ENCODE measurements around the gene SWI5.
A peak's percentile ranks its signal among the peaks of the same experiment; 100 is the strongest.

Gene SWI5

DNA sequence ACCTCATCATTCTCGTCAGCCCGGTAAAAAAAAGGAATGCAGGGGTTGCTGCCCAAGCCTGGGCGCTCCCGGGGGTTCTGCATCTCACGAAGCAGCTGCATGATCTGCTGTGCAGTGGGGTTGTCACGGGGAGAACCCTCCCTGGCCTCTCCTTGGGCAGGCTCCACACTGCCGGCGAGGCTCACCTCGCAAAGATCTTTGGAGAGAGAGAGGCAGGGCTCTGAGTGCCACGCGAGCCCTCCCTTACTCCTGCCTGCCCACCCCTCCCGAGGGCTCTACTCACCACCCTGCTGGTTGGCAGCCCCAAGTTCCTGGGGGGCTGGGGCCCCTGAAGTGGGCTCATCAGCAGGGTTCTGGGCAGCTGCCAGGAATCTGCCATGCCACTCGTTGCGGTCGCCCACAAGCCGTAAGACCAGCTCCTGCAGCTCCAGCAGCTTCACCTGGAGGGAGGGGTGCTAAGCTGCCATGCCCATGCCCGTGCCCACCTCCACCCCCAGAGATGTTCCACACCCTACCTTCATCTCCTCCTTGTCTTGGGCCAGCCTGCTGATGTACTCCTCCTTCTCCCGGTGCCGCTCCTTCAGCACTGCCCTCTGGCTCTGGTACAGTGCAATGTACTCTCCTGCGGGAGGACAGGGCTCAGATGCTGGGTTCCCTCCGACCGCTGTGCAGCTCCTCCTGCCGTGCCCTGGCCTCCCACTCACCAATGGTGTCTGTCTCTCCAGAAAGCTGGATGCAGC lies 18.8 kb upstream of the SWI5 start:
- no peaks in the 10 kb centered on the region for H3K9me3 Mint-ChIP-seq
- CTCF ChIA-PET, result no interaction called here
- peaks cover 17% of the 10 kb centered on the region for H3K36me3 Mint-ChIP-seq
- no peak for DNase-seq
- peaks cover 19% of the 10 kb centered on the region for H3K27me3 Mint-ChIP-seq
- no peak overlapping the region for H3K27ac Mint-ChIP-seq
- no peaks in the 10 kb centered on the region for H3K4me1 Mint-ChIP-seq
- no peak overlapping the region for H3K4me3 Mint-ChIP-seq

DNA sequence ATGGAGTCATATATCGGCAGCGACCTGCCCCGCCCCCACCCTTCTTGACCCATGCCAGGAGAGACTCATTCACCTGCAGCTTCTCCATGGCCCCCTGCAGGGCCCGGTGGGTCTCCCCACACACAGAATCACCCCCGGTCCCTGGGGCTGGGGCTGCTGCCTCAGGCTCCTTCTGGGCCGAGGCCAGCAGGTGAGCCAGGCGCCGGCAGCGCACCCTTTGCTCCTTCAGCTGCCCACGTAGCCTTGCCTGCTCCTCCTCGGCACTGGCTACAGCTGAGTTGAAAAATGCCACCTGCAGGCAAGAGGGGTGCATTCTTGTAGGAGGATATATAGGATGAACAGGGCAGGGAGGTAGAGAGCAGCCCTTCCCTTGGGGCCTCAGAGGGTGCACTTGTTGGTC lies 18.2 kb upstream of the SWI5 start:
- H3K4me3 Mint-ChIP-seq, result no peak overlapping the region
- H3K36me3 Mint-ChIP-seq, result peaks cover 24% of the 10 kb centered on the region
- H3K27me3 Mint-ChIP-seq, result peaks cover 12% of the 10 kb centered on the region
- no peaks in the 10 kb centered on the region for H3K4me1 Mint-ChIP-seq
- H3K9me3 Mint-ChIP-seq, result no peaks in the 10 kb centered on the region
- H3K27ac Mint-ChIP-seq, result no peak overlapping the region
- CTCF ChIA-PET, result no interaction called here
- DNase-seq, result no peak

DNA sequence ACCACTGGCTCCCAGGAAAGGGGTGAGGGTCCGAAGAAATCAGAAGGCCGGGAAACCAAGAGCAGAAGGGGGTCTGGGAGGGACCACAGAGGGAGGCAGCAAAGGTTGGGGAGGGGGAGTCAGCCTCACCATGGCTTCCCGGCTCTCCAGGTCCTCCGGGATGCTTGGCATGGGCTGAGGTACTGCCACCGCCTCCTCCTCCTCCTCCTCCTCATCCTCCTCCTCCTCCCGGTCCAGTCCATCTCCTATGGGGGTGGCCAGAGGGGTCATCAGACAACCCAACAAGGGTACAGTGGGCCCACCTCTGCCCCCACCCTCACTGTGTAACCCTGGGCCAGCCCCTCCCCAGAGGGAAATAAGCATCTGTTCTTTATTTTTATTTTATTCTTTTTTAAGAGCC lies 17.8 kb upstream of the SWI5 start:
- Mint-ChIP-seq H3K36me3 (peaks cover 24% of the 10 kb centered on the region), H3K27ac (no peak overlapping the region), H3K9me3 (no peaks in the 10 kb centered on the region), H3K27me3 (peaks cover 8% of the 10 kb centered on the region), H3K4me1 (no peaks in the 10 kb centered on the region), H3K4me3 (no peak overlapping the region)
- CTCF ChIA-PET, result no interaction called here
- DNase-seq, result no peak

DNA sequence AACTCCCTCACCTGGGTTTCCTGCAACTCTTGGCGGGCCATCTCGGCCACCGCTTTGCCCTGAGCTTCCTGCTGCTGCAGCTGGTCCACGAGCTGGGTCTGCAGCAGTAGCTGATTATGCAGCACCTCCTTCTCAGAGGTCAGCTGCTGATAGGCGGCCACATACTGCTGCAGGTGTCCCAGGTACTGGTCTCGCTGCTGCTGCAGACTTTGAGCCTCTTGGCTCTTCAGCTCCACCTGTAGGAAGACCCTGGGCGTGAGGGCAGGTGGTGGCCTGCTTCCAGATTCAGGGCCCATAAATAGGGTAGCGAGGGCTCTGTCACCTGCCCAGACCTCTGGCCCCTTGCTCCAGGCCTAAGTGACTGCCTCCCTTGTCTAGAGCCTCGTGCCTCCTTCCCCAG lies 16.9 kb upstream of the SWI5 start:
- Mint-ChIP-seq H3K4me3 (no peak overlapping the region), H3K27ac (no peak overlapping the region), H3K9me3 (no peaks in the 10 kb centered on the region), H3K27me3 (no peaks in the 10 kb centered on the region), H3K4me1 (no peaks in the 10 kb centered on the region), H3K36me3 (peaks cover 24% of the 10 kb centered on the region)
- no peak for DNase-seq
- CTCF ChIA-PET, result no interaction called here

DNA sequence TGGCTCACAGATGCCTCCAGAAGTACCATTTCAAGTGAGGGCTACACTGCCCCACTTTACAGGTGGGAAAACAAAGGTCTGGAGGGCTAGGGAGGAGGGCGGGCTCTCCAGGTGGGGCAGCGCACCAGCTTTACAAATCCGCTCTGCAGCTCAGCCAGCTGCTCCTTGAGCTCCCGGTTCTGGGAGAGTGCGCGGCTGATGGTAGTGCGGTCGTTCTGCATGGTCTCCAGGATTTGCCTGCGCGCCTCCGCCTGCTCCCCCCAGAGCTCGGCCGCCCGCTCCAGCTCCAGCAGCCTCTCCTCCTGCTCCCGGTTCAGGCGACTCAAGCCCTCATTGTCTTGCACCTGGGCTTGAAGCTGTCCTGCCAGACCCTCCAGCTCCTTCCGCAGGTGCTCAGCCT lies 15.7 kb upstream of the SWI5 start:
- no peaks in the 10 kb centered on the region for H3K9me3 Mint-ChIP-seq
- no peak overlapping the region for H3K4me3 Mint-ChIP-seq
- no peak for DNase-seq
- no peaks in the 10 kb centered on the region for H3K4me1 Mint-ChIP-seq
- no peaks in the 10 kb centered on the region for H3K27me3 Mint-ChIP-seq
- no peak overlapping the region for H3K27ac Mint-ChIP-seq
- H3K36me3 Mint-ChIP-seq, result peaks cover 31% of the 10 kb centered on the region
- CTCF ChIA-PET, result interaction anchor here (1.5 kb wide), 1 partner anchor 10 kb away, joined by 3 read pairs; no protein-coding TSS in a partner anchor

DNA sequence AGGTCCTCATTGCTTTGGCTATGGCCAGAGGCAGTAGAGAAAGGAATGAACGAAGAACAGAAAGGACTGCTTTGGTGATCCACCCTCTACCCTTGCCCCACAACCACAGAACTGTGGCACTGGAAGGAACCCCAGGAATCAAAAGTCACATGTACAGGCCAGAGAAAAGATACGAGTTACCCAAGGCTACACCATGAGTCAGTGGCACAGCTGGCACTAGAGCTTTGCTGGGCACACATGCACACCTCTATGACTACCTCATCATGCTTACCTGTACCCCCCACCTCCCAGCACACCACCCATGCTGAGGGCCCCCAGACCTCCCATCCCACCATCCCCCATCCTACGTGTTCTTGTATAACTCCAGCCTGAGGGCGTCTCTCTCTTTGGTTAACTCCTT lies 13.4 kb upstream of the SWI5 start:
- H3K4me3 Mint-ChIP-seq, result no peak overlapping the region
- CTCF ChIA-PET, result interaction anchor here (1.0 kb wide), 1 partner anchor 22 kb away, joined by 3 read pairs; no protein-coding TSS in a partner anchor
- DNase-seq, result no peak
- H3K27me3 Mint-ChIP-seq, result no peaks in the 10 kb centered on the region
- H3K36me3 Mint-ChIP-seq, result peaks cover 30% of the 10 kb centered on the region
- no peaks in the 10 kb centered on the region for H3K9me3 Mint-ChIP-seq
- H3K27ac Mint-ChIP-seq, result no peak overlapping the region
- H3K4me1 Mint-ChIP-seq, result no peaks in the 10 kb centered on the region

DNA sequence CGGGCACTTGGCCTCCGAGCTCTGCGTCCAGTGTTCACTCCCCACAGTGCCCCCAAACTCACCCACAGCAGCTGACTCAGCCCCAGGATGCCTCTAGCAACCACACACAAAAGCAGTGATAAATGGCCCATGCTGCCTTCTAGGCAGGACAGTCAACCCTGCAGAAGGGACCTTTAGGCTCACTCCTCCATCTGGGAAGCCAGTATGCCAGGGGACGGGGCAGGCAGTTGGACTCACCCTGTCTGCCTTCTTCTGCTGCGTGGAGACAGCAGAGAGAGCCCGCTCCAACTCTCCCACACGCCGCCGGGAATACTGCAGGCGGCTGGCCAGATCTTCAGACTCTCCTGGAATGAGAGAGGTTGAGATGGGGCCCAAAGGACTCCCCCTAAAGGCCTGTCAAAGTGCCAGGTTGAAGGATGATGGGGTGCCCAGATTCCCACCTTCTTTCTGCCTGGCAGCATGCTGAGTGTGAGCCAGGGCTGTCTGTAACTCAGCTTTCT lies 10.7 kb upstream of the SWI5 start:
- no peaks in the 10 kb centered on the region for H3K9me3 Mint-ChIP-seq

DNA sequence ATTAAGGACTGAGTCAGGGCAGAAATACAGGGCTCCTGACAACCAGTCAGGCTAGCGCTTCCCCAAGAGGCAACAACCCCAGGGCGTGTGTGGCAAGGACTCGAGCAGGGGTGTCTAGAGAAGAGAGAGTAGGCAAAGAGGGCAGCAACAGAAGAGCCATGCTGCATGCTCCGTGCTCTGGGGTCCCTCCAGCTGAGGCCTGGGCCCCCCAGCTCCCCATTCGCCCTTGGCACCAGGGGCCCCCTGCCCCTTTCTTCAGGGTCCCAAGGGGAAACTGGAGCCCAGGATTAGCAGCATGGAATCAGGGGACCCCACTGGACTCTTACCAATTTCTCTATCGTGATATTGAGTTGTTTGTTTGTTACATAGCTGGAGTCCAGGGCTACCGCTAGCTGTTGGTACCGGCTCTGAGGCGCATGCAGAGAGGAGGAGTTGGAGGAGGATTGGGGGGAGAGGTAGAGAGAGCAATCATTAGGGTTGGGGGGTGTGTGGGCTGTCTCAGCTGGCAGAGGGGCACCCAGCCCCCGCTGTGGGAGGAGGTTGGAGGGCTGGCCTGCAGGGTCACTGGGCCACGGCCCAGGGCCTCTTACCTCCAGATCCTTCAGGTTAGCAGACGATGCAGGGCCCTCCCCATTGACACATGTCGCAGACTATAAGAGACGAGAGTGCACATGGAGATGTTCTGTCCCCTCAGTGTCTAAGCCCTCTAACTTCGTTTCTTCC lies 9.0 kb upstream of the SWI5 start:
- Mint-ChIP-seq H3K27me3 (no peaks in the 10 kb centered on the region), H3K4me3 (no peak overlapping the region), H3K27ac (no peak overlapping the region), H3K36me3 (peaks cover 26% of the 10 kb centered on the region), H3K9me3 (no peaks in the 10 kb centered on the region), H3K4me1 (no peaks in the 10 kb centered on the region)
- DNase-seq, result no peak
- CTCF ChIA-PET, result no interaction called here

More for the DNA sequence above, 10.7 kb upstream of the SWI5 start:
- H3K36me3 Mint-ChIP-seq, result peaks cover 28% of the 10 kb centered on the region
- peak overlapping the region; percentile 37 for H3K27ac Mint-ChIP-seq
- H3K27me3 Mint-ChIP-seq, result no peaks in the 10 kb centered on the region
- H3K4me3 Mint-ChIP-seq, result no peak overlapping the region
- H3K4me1 Mint-ChIP-seq, result no peaks in the 10 kb centered on the region
- CTCF ChIA-PET, result interaction anchor here (0.8 kb wide), 1 partner anchor 10 kb away, joined by 3 read pairs; no protein-coding TSS in a partner anchor
- no peak for DNase-seq

DNA sequence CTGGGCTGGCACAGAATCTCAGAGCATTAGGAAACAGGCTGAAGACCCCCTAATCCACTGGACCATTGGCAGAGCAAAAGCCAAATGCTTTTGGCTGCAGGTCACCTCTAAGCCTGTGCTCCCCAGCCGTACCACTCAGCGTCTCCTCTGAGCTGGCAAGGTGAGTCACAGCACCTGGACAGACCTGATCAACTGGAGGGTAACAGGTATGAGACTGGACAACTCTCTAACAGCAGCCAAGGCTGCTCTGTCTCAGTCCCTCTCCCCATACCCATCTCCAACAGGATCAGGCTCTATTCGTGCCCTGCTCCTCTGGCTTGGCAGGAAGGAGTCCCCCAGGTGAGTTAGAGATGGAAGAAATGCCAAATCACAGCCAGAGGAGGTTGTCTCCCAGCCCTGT lies 5.0 kb upstream of the SWI5 start:
- Mint-ChIP-seq H3K36me3 (peaks cover 18% of the 10 kb centered on the region), H3K9me3 (no peaks in the 10 kb centered on the region), H3K27ac (no peak overlapping the region), H3K4me3 (no peak overlapping the region), H3K27me3 (peaks cover 5% of the 10 kb centered on the region), H3K4me1 (peaks cover 31% of the 10 kb centered on the region)
- no peak for DNase-seq
- CTCF ChIA-PET, result no interaction called here

DNA sequence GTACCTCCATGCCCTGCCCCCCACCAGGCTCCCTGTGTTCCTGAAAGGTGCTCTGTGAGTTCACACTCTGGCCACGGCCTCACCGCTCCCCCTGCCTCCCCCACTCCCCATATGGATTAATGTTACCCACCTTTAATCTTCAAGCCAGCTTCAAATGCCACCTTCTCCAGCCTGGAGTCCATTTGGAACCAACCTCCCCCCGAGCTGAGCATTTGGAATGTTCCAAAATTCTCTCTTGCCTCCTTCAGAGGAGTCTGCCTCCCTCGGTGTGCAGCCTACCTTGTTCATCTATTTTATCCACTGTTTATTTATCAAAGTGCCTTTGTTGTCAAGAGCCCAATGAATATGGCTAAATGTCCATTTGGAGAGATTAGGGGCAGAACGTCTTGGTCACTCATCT lies 4.6 kb upstream of the SWI5 start:
- no peaks in the 10 kb centered on the region for H3K9me3 Mint-ChIP-seq
- no peak for DNase-seq
- H3K36me3 Mint-ChIP-seq, result peaks cover 22% of the 10 kb centered on the region
- peaks cover 7% of the 10 kb centered on the region for H3K27me3 Mint-ChIP-seq
- H3K4me3 Mint-ChIP-seq, result no peak overlapping the region
- CTCF ChIA-PET, result interaction anchor here (0.6 kb wide), 1 partner anchor 18 kb away, joined by 4 read pairs; no protein-coding TSS in a partner anchor
- no peak overlapping the region for H3K27ac Mint-ChIP-seq
- H3K4me1 Mint-ChIP-seq, result peaks cover 35% of the 10 kb centered on the region

DNA sequence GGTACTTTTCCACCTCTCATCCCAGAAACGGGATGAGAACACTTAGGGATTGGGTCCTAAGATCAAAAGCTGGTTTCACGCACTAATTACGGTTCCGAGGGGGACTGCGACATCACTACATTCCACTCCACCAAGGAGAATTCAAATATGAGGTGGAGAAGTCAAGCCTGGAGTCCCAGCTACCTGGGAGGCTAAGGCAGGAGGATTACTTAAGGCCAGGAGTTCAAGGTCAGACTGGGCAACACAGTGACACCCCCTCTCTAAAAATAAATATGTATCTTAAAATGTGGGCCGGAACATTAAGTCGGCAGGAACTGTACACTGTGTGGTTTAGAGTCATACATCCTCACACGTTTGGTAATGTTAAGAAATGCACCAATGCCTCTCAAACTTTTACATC lies 1.8 kb upstream of the SWI5 start:
- Mint-ChIP-seq H3K4me1 (peaks cover 54% of the 10 kb centered on the region), H3K9me3 (no peaks in the 10 kb centered on the region), H3K4me3 (peak overlapping the region; percentile 91), H3K36me3 (peaks cover 20% of the 10 kb centered on the region), H3K27ac (peak overlapping the region; percentile 92), H3K27me3 (peaks cover 7% of the 10 kb centered on the region)
- DNase-seq, result no peak
- CTCF ChIA-PET, result no interaction called here

DNA sequence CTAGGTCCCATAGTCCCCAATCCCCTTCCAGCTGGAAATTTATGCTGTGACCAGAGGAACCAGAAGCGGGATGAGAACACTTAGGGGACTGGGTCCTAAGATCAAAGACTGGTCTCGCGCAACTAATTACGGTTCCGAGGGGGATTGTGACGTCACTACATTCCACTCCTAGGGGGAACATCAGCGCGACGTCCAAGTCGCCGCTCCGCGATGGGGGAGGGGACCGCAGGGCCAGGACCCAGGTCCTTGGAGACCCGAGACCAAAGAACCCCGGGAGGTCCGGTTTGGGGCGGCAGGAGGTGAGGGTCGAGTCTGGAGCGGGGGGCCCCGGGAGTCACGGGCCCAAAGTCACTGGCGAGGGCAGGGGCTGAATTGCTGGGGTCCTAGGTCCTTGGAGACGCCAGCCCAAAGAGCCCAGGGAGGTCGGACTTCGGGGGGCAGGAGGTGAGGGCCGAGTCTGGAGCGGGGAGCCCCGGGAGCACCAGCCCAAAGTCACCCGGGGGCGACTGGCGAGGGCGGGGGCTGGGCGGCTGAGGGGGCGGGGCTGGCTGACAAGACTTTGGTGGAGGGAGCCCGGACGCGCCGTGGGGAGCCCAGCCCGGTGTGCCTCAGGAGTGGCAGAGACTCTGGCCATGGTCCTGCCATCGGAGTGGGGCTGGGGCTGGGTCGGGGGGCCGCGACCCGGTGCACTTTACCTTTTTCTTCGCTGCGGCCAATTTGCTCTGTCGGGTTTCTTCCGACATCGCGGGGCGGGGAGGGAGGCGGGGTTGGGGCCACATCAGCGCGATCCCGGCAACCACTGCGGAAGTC lies 673 bp upstream of the SWI5 start, which contains the start of gene GOLGA2:
GOLGA2 (minus strand) TSS at position 810 of the 810 bp plus-strand sequence; CDS start at position 779, 31 bp downstream.
- H3K4me1 Mint-ChIP-seq, result peaks cover 60% of the 10 kb centered on the region
- DNase-seq, result no peak
- CTCF ChIA-PET, result interaction anchor here (0.6 kb wide), 1 partner anchor 66 kb away, joined by 3 read pairs; no protein-coding TSS in a partner anchor
- peak within 1 kb of the TSS; percentile 91 for H3K4me3 Mint-ChIP-seq
- peaks cover 7% of the 10 kb centered on the region for H3K27me3 Mint-ChIP-seq
- peak within 1 kb of the TSS; percentile 92 for H3K27ac Mint-ChIP-seq
- H3K36me3 Mint-ChIP-seq, result peaks cover 20% of the 10 kb centered on the region
- no peaks in the 10 kb centered on the region for H3K9me3 Mint-ChIP-seq

DNA sequence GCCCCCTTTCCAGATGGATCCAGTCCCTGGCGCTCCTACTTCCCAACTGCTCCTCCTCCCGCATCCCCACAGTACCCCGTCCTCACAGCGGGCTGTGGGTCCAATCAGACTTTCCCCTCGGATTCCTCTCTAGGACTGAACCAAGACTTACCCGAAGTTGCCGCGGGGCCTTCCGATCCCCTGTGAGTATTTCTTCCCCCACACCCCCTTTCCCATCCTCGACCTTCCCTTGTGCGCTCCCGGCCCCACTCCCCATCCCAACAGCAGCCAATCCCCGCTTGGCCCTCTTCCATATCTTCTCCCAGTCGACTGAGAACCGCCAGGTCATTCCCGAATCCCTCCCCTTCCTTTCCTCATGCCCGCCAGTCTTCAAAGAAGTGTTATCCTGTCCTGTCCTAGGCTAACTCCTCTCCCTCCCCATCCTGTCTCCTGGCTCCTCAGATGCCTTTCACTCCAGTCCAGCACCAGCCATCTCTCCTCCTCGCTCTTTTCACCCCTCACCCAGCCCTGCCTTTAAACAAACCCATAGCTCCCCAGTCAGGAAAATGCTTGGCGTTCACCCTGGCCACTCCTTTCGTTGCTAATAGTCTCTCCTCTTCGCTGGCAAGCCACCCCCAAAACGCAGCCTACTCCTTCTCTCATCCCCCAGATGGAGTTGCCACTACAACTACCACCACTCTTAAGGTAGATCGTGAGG lies 646 bp downstream of the SWI5 start:
- H3K4me3 Mint-ChIP-seq, result peak overlapping the region; percentile 91
- no peak for DNase-seq
- peaks cover 60% of the 10 kb centered on the region for H3K4me1 Mint-ChIP-seq
- peaks cover 13% of the 10 kb centered on the region for H3K36me3 Mint-ChIP-seq
- H3K9me3 Mint-ChIP-seq, result no peaks in the 10 kb centered on the region
- peak overlapping the region; percentile 92 for H3K27ac Mint-ChIP-seq
- H3K27me3 Mint-ChIP-seq, result peaks cover 7% of the 10 kb centered on the region
- CTCF ChIA-PET, result interaction anchor here (0.5 kb wide), 1 partner anchor 23 kb away, joined by 3 read pairs; no protein-coding TSS in a partner anchor

Measured in activated naive CD4-positive, alpha-beta T cell treated with anti-CD3 and anti-CD28 coated beads, Interleukin-2, amount 10 ng/mL, durations not matched to agents 7 days and 5 days (primary cell).